ENCODE data around the gene OR10A4. TPM values are rescaled to one million over a fixed set of nuclear protein-coding genes. Genes with fewer than 3 reads are reported as not detected.

OR10A4 gene
- total and polyA plus RNA-seq, 2 of the 4 experiments (the other 2 are of a cell fraction) = not detected

GRCh38 chr11:6834021-6834420 is 42.4 kb upstream of the OR10A4 start:
- no peak overlapping the region for H2BK5ac ChIP-seq (ENCODE audit: low read depth, low read length, poor library complexity, severe bottlenecking)
- no peaks in the 10 kb centered on the region for H3K79me1 ChIP-seq (ENCODE audit: low read depth in 1 of 2, low read length in 2 of 2)
- H3K4me2 ChIP-seq (ENCODE audit: low read depth, low read length) = no peak overlapping the region
- ChIA-PET POLR2A (ENCODE audit: unreplicated experiment) (no interaction called here), CTCF (no interaction called here)
- DNase-seq (no peak), ATAC-seq (ENCODE audit: low read depth) (no peak)
- no peak overlapping the region for H3K4ac ChIP-seq (ENCODE audit: low read depth, low read length)
- no peak overlapping the region for H2BK15ac ChIP-seq (ENCODE audit: low read depth, low read length)
- H2AK5ac ChIP-seq (ENCODE audit: low read depth, low read length) = no peak overlapping the region
- H3K14ac ChIP-seq (replicated peaks; ENCODE audit: low read depth, low read length) = no peak overlapping the region
- H2BK120ac ChIP-seq (ENCODE audit: low read depth, low read length) = no peak overlapping the region
- no peak overlapping the region for H3K56ac ChIP-seq (ENCODE audit: extremely low read depth, insufficient read depth, low read length)
- H4K8ac ChIP-seq (ENCODE audit: low read depth in 2 of 2, low read length in 2 of 2) = no peak overlapping the region
- no peak overlapping the region for H3K4me3 ChIP-seq (ENCODE audit: insufficient read depth, low read depth, low read length)
- no peaks in the 10 kb centered on the region for H3K4me1 ChIP-seq (ENCODE audit: control insufficient read depth, insufficient read depth, low read length)
- no peak overlapping the region for H3K18ac ChIP-seq (ENCODE audit: low read depth, low read length)
- no peak overlapping the region for H3K23ac ChIP-seq (ENCODE audit: low read depth, low read length)
- H3K9me3 ChIP-seq (ENCODE audit: control insufficient read depth, insufficient read depth, low read length) = no peaks in the 10 kb centered on the region
- H2AFZ ChIP-seq (replicated peaks; ENCODE audit: low read length, poor library complexity) = no peak overlapping the region
- H4K91ac ChIP-seq (ENCODE audit: insufficient read depth, low read depth, low read length) = no peak overlapping the region
- no TSS peak for BruUV-seq (replicated peaks)
- no peak overlapping the region for H3K9ac ChIP-seq (ENCODE audit: low read depth, low read length)
- no peaks in the 10 kb centered on the region for H3K27me3 ChIP-seq (ENCODE audit: control insufficient read depth, insufficient read depth, low read length)
- dilution Hi-C loops (cut with HindIII; ENCODE audit: low sequenced_read_pairs, unreplicated experiment) = no loop called here
- H3K27ac ChIP-seq (ENCODE audit: insufficient read depth, low read length) = no peak overlapping the region
- no peaks in the 10 kb centered on the region for H4K20me1 ChIP-seq (ENCODE audit: insufficient read depth, low read length)
- WGBS, 2 experiments (ENCODE audit: extremely low coverage in 2 of 2, insufficient read length in 1 of 2) = no CpG with 5 or more reads among the region's 1 CpG
- H2BK20ac ChIP-seq (ENCODE audit: low read depth, low read length) = no peak overlapping the region
- H2AK9ac ChIP-seq (replicated peaks; ENCODE audit: low read depth, low read length, poor library complexity) = no peak overlapping the region
- in situ Hi-C loops (cut with MboI; ENCODE audit: low sequenced_read_pairs) = no loop called here
- H3K36me3 ChIP-seq (ENCODE audit: control insufficient read depth, insufficient read depth, low read length) = no peaks in the 10 kb centered on the region
- TF ChIP-seq MAFK (IDR thresholded peaks at IDR 0.05; ENCODE audit: low read depth, low read length) (no peak), MXI1 (IDR thresholded peaks at IDR 0.05; ENCODE audit: borderline replicate concordance, low read depth, low read length) (no peak), NFE2L2 (IDR thresholded peaks at IDR 0.05; ENCODE audit: low read depth, low read length) (no peak), POLR2A (IDR thresholded peaks at IDR 0.05; ENCODE audit: low read depth, low read length) (no peak), SMC3 (IDR thresholded peaks at IDR 0.05; ENCODE audit: low read depth, low read length) (no peak), RAD21 (IDR thresholded peaks at IDR 0.05; ENCODE audit: low read length) (no peak), RFX5 (IDR thresholded peaks at IDR 0.05; ENCODE audit: low read depth, low read length) (no peak)
- H3K9me1 ChIP-seq (ENCODE audit: insufficient read depth, low read length) = no peaks in the 10 kb centered on the region
- intact Hi-C loops (cut with micrococcal nuclease) = no loop called here
- H4K5ac ChIP-seq (ENCODE audit: low read depth, low read length) = no peak overlapping the region

Measured in IMR-90 (cell line).